GM21526 (cell line): ENCODE results near the gene DGKD.

Experiments
- ATAC-seq: cut with Tn5 transposase; IDR thresholded peaks from one replicate; pipeline ENCODE4 v1.9.1; 2021; ENCODE audit warnings: moderate library complexity; ENCODE audit not compliant: unreplicated experiment, low FRiP score

DGKD gene

DNA sequence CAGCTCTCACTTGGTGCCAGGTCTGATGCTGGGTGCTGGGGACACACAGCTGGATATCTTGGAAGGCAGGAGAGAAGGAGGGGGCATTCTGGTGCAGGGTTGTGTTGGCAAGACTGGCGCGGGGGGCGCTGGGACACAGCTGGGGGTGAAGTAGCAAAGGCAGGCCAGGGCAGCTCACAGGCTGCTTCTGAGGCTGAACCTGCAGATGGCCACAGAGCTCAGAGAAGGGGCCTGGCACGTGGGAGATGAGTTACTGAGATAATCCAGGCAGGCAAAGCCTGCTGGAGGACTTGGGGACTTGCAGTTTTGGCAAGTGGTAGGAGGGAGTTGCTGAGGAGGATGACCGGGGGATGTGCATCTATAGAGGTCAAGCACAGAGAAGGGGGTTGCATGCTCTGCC is 16.2 kb upstream of the DGKD start:
- no peak for ATAC-seq

DNA sequence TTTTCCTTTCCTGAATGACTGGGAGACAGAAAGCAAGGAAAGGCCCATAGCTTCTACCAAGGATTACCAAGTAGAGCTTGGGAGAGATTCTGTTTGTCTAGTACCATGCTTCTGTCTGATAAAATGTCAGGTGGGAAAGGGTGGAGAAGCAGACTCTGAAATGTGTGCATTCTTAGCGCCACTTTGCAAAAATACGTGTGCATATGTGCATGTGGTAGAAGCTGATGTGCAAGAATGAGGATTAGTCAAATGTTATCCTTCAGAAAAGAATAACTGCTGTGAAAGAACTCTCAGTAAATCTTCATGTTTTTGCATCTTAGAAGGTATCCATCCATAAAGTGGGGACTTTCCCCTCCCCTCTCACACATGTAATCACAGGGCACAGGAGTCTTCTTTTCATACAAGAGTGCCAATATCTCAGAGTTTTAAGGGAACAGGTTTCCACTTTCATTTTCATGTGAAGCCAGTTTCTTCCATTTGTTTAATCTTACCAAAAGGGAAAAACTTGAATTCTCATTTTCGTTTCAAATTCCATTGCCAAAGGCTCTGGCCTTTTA is 15.4 kb upstream of the DGKD start:
- ATAC-seq = no peak

GRCh38 chr2:233339427-233339826 is 14.9 kb upstream of the DGKD start:
- ATAC-seq = no peak

DNA sequence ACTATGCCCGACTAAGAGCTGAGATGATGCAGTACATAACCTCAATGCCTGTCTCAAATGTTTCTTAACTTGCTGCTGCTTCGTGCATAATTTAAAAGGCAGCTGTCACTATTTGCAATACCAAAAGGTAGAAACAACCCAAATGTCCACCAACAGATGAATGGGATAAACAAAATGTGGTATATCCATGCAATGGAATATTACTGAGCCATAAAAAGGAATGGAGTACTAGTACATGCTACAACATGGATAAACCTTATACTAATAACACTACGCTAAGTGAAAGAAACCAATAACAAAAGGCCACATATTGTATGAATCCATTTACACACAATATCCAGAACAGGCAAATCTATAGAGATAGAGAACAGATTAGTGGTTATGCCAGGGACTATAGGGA is 13.0 kb upstream of the DGKD start:
- no peak for ATAC-seq

DNA sequence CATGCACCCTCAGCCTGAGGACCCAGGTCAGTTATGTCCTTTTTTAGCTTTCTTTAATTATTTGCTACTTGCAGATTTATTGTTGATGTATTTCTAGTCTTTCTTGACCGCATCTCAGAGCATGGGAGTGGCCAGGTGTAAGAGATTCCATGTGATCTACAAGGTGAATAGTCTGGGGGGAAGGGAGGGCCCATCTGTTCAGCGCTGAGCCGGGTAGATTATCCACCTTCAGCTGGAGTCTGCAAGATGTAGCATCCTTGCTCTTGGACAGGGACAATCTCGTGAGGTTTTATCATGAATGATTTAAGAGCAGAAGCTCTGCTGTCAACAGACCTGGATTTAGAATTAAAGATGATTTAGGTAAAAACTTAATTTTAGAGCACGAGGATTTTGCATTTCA is 12.0 kb upstream of the DGKD start:
- no peak for ATAC-seq

DNA sequence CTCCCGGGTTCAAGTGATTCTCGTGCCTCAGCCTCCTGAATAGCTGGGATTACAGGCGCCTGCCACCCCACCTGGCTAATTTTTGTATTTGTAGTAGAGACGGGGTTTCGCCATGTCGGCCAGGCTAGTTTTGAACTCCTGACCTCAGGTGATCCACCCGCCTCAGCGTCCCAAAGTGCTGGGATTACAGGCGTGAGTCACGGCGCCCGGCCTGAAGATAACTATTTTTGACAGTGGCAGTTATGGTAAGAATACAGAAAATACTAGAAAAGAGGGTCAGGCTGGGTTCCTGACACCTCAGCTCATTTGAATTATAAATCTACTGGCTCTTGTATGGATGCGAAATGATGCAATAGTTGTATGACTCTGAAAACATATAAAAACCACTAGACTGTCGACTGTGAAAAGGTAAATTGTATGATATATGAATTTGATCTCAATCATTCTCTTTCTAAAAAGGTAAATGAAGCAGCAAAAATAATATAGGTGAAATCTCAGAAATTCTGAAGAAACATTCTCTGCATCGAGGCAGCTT is 11.1 kb upstream of the DGKD start:
- ATAC-seq = no peak

- ATAC-seq = no peak
Observed at GRCh38 chr2:233346376-233346775, 7.9 kb upstream of the DGKD start.

GRCh38 chr2:233346930-233347329 is 7.4 kb upstream of the DGKD start:
- no peak for ATAC-seq

DNA sequence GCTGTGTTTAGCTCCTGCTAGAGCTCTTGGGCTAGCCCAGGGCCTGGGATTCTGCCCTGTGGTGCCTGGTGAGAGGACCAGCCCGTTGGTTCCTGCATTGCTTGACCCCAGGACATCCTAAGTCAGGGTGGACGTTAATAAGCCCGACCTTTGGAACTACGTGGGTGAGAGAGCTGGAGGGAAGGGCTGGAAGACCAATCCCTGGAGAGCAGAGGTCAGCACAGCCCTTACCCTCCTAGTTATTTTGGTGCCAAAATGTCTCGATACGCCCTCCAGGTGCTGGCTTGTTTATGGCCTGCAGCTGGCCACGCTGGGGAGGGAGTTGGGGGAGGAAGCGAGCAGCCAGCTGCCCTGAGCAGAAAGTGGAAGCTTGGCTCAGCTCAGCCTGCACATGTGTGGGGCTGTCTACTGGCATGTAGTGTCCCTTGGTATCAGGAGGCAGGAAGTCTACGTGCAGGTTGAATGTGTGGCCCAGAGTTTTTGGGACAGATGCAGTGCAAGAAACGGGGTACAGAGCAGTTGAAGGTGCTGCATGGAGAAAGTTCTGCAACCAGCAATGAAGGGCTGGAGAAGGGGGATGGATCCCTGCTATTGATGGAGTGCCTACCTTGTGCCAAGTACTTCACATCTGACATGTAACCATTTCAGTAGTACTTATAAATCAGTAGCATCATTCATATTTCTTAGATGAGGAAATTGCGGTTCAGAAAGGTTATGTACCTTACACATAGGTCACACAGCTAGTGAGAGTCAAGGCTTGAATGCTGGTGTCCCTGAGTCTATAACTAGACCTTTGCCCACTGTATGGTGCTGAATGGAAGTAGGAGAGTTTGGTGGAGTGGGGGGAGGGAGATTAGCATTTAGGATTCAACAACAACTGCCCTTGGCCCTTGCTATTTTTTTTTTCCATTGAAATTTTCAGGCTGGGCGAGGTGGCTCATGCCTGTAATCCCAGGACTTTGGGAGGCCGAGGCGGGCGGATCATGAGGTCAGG is 5.0 kb upstream of the DGKD start:
- peak; percentile 56 for ATAC-seq

DNA sequence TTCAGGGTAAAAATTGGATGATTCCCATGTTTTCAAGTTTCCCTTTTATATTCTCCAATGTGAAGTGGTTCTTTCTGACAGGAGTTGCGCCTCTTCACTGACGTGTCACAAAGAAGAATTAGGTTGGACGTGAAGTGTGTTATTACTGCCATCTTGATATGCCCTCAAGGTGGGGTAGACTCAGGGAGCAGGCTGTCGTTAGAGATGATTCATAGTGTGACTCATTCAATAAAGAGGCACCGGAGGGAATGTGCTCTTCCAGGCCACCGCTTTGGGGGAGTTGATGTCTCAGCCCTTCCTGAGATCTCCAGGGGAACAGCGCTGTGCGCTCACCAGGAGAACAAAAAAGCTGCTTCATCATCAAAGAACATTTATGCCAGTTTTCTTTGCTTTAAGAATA is 3.6 kb upstream of the DGKD start:
- no peak for ATAC-seq

DNA sequence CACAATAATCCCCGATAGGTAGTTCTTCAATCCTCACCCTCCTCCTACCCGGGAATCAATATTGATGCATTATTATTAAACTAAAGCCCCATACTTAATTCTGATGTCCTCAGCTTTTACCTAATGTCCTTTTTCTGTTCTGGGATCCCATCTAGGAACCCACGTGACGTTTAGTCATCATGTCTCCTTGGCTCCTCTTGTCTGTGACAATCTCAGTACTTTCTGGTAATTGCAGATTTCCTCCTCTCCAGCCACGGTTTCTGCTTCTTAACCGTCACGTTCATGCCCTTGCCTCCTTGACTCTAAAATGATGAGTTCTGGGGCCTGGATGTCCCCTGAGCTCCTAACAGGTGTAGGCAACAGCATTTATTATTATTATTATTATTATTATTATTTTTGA is 2.9 kb upstream of the DGKD start:
- ATAC-seq = no peak

- ATAC-seq = no peak
Observed at GRCh38 chr2:233352141-233352842, 2.0 kb upstream of the DGKD start.

- ATAC-seq = no peak
Observed at GRCh38 chr2:233353101-233353768, 1.1 kb upstream of the DGKD start.

GRCh38 chr2:233354500-233354924 is 218 bp downstream of the DGKD start:
- peak; percentile 25 for ATAC-seq

- peak; percentile 2 for ATAC-seq
Observed at GRCh38 chr2:233354971-233355574, 779 bp downstream of the DGKD start.

- ATAC-seq = no peak
Observed at GRCh38 chr2:233355916-233356315, 1.6 kb downstream of the DGKD start.

- ATAC-seq = no peak
Observed at GRCh38 chr2:233356546-233357308, 2.4 kb downstream of the DGKD start.

- ATAC-seq = no peak
Observed at GRCh38 chr2:233358335-233358734, 4.0 kb downstream of the DGKD start.

DNA sequence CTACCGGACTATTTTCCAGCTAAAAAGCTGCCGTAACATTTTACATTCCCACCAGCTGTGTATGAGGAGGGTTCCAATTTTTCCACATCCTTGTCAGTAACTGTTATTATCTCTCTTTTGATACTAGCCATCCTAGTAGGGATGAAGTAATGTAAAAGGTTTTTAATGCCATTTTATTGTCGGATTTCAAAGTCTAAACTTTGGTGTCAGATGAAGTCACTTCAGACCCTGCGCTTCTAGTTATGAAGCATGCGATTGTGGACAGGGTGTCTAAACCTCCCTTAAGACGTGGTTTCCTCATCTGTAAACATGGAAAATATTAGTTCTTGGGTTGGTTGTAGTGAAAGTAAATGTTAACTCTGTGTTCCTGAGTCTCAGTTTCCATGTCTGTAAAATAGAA is 4.7 kb downstream of the DGKD start:
- ATAC-seq = no peak
